GM19351 (cell line): ENCODE measurements around the gene RNF125.

Experiments
- ATAC-seq: cut with Tn5 transposase; IDR thresholded peaks from one replicate; pipeline ENCODE4 v1.9.1; 2021; ENCODE audit warnings: mild to moderate bottlenecking, moderate library complexity; ENCODE audit not compliant: unreplicated experiment

Gene RNF125

DNA sequence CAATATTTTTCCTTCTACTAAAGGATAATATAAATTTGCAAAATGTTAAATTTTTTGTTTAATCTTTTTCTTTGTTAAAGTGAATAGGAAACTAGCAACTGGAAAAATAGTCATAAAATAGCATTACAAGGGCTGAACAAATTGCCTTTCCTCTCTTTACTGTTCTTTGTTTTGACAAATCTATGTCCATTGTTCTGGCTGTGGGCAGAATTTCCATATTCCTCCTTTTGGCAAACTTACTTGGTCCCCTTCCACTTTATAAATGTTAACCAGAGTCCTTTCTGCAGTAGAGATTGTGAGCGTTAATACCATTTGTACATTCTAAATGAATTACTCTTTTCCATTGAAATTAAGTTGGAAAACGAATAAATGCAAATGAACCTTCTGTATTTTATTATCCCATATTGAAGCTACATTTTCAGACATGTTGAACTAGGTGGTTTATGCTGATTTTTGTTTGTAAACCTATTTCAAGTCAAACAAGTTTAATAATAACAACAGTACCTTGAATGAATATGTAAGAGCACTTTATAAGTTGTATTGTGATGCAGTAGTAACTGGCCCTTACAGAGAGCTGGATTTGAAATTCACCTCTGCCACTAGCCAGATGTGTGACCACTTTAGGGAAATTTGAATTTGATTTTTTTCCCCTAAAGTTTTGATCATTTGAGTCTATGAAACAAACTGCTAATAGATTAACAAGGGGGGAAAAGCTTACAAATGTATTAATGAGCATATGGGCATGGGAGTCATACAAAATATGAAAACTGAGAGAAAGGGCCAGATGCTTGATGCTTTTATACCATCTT, 3.3 kb downstream of the RNF125 start:
- no peak for ATAC-seq

DNA sequence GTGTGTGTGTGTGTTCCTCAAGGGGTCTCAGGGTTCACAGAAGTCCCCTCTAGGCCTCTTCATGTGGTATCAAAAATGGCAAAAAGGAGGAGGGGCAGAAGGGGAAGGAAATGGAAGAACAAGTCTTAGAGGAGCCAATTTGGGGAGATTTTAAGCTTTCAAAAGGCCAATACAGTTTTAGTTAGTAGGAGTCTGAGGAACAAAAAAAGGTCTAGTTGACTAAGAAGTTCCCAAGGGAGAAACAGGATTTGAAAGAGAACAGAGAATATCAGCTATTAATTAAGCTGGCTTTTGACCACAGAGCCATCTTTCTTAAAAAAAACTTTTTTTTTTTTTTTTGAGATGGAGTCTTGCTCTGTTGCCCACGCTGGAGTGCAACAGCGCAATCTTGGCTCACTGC, 7.1 kb downstream of the RNF125 start:
- ATAC-seq = no peak

DNA sequence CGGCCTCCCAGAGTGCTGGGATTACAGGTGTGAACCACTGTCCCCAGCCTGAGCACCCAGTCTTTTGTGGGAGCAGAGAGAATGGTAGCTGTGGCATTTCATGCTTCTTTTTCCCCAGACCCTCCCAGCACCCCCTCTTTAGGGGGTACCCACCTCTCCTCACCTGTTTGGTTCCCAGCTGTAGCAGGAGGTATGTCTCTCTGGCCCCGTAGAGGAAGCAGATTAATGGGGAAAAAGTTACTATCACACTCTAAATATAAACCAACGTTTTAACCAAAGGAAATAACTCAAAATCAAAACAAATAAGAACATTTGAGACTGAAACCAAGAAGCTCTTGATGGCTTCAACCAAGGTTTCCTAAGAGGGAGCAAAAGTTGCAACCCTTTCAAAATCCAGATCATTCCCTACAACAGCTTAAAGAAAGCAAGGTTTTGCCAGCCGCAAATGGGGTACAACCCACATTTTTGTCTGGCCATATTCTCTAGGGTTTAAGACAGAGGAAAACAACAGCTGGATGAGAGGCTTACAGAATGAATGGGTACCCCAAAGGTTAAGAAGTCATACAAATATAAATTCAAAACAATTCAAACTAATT, 8.0 kb downstream of the RNF125 start:
- no peak for ATAC-seq

DNA sequence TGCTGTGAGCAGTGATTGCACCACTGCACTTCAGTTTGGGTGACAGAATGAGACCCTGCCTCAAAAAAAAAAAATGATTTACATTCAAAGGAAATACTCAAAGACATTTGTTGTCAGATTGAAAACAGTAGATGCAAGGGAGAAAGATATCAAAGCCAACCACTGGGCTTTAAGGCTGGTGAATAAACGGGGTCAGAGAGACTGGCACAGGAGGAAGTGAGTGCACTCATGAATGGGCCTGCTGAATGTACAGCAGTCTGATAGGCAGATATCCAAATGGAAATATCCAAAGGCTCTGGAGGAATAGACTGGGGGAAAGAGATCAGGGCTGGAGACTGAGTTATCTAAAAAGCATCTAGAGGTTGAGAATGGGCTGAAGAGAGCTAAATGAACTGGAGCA, 10.9 kb downstream of the RNF125 start:
- ATAC-seq = no peak

DNA sequence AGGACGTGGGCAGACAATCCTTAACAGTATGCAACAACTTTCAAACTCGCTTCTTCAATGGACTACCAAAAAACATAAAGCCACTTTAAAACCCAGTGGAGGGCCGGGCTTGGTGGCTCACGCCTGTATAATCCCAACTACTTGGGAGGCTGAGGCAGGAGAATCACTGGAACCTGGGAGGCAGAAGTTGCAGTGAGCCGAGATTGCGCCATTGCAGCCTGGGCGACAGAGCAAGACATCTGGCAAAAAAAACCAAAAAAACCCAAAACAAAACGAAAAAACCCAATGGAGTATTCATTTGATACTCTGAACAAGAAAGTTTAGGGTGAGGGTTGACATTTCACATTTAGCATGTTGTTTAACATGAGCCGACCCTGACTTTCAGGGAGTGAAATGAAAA, 14.0 kb downstream of the RNF125 start:
- ATAC-seq = no peak

DNA sequence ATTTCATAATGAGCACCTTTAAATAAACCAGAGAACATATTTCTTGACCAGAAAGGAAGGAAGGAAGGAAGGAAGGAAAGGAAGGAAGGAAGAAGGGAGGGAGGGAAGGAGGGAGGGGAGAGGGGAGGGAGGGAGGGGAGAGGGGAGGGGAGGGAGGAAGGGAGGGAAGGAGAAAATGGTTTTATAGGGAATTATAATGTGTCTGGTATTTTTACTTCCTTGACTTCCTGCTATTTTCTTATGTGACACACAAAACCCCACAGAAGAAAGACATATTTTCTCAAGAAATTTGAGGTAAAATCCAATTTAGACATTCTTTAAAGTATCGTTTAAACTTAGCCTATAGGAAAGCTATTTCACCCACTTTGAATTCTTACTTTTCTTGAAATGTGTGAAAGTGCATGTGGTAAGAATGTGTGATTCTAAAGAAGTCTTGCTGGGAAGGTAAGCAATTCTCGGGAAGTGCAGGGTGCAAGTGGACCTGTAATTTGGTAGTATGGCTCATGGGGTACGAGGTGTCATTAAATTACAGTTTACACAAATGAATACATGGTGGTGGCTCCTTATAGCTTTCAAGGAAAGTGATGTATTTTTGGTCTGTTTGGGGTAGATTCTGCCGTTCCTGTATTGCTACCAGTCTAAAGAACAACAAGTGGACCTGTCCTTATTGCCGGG, 18.0 kb downstream of the RNF125 start:
- ATAC-seq = no peak

DNA sequence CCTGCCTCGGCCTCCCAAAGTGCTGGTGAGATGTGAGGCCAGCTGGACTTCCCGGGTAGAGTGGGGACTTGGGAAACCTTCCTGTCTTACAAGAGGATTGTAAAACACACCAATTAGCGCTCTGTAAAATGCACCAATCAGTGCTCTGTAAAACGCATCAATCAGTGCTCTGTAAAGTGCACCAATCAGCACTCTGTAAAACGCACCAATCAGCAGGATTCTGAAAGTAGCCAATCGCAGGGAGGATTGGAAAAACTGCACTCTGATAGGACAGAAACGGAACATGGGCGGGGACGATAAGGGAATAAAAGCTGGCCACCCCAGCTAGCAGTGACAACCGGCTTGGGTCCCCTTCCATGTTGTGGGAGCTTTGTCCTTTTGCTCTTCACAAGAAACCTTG, 19.0 kb downstream of the RNF125 start:
- ATAC-seq = no peak

DNA sequence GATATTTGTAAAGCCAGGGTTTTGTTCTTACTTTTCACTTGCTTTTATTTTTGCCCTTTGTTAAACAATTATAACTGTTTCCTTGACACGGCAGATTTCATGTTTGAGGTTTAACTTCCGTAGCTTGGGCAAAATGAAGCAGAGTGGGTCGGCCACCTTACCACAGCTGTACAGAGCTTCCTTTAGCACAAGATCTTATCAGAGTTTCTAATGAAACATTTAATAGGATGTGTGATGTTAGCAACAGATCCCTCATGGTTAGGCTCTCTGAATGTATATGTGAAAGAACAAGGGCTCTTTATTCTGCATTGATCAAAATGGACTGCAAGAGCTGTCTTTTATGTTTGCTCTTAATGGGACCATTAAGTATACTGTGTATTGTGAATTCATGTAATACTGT, 22.3 kb downstream of the RNF125 start:
- ATAC-seq = peak; percentile 67

DNA sequence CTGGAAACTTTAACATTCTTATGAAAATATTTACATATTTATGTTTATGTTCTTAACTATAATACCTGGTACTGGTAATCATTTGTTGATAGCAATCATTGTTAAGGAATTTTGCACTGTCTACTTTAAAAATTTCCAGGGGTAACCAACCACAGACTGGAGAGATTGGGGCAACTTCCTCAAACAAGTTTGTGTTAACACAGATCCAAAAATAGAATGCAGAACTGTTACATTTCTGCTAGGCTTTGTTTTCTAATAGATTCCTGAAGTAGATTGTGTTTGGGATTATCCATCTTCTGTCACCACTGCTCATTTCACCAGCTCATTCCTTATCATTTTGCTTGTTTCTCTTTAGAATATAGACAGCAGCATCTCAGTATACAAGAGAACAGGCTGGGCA, 23.7 kb downstream of the RNF125 start:
- ATAC-seq = no peak

DNA sequence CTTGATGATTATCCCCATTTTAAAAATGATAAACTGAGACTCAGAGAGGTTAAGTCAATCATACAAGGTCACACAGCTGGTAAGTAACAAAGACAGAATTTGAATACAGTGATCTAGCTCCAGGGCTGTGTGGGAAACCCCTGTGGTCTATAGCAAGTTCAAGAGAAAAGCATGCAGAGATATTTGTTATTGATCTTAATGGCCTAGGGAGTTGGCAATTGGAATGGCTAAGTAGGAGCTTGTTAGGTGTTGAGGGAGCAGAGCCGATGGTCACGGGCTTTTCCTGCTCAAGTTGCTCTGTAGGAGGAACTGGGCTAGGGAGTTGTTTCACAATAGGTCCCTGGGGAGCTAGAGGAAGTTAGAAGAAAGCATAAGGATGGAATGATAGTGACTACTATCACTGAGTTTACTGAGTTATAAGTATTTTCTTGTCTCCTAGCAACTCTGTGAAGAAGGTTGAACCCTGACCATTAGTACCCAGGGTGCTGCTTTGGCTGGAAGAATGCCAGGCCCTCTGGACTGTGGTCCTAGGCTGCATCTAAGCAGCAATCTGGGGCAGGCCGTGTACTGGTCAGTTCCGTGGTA, 30.0 kb downstream of the RNF125 start:
- peak; percentile 67 for ATAC-seq

DNA sequence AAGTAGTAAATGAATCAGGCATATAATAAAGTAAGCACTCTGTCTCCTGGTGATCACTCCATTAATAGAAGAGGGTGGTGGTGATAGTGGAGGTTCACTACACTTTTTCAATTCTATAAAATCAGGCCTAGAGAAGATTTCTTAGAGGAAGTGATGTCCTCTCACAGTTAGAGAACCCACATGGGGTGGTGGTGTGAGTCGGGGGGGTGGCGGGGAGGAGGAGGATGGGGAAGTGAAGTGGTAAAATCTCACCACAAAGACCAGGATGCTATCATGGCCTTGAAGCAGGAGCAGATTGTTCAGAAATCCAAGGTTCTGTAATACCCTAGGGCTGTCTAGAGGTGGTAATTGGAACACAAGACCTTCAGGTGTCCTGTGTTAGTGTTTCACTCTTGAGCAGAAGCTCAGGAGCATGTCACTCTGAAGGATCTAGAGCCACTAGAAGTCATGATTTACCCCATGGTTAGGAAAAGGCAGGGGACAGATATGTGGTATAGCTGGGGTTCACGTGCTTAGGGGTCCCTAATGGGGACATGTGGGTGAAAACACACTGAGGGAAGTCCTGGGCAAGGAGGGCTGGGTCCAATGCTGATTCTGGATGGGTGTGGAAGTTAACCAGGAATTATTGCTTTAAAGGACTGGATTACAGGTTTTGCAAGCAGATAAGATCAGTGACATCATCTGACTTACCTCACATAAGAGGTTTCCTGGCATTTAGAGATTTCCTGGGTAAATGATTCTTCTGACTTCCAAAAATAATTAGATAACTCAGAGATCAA, 31.0 kb downstream of the RNF125 start:
- ATAC-seq = no peak

DNA sequence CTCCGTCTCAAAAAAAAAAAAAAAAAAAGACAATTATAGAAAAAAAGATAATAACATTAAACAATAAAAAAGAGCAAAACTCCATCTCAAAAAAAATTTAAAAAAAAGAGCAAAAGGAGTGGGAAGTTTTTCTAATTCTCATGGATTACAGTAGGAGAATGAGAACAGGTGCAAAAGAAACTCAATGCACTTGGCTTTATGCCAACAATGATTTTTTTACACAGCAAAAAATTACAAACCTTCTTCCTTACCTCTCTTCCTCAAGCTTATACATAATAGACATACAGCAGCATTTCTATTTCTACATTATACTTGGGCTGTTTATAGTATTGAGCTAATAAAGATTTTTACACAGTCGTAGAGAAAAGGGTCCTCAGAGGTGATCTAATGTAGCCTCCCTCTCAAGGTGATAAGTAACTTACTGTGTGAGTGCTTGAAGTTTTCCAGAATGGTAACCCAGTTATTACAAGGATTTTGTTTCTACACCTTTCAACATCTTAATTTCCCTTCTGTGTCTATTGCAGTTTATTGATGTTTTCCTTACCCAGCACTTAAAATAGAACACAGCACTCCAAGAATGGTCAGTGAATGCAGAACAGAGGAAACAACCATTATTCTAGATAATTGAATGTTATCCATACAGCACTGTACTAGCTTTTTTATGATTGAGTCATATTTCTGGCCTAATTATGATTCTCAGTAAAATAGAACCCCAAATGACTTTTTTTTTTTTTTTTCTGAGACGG, 38.2 kb downstream of the RNF125 start:
- no peak for ATAC-seq

DNA sequence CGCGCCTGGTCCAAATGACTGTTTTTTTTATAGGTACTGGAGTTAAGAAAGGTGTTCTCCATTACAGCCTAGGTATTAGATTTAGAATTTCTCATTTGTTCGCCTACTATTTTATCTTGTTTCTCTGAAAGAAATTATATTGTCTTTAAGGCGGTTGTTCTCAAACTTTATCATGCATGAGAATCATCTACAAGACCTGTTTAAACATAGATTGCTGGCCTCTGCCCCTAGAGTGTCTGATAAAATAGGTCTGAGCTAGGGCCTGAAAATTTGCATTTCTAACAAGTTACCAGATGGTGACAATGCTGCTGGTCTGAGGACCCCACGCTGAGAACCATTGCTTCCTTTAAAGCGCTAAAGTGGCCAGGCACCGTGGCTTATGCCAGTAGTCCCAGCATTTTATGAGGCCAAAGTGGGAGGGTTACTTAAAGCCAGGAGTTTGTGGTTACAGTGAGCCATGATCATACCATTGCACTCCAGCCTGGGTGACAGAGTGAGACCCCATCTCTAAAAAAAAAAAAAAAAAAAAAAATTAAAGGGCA, 39.1 kb downstream of the RNF125 start:
- ATAC-seq = no peak

DNA sequence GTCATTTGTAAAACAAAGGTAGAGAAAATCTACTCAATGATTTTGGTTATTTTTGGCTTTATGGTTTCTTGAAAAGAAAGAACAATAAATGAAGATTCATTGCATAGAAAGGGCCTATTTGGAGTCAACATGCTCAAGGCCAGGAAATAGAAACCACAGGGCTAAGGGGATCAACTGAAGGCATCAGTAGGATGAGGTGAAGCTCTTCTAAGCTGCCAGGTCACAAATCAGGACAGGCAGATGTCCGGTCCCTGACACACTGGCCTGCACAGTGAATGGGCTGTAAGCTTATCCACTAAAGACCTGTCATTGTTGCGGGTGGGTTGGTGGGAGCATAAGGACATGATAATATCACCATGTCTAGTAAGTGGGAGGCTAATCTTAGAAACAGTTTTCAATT, 41.4 kb downstream of the RNF125 start:
- ATAC-seq = no peak

DNA sequence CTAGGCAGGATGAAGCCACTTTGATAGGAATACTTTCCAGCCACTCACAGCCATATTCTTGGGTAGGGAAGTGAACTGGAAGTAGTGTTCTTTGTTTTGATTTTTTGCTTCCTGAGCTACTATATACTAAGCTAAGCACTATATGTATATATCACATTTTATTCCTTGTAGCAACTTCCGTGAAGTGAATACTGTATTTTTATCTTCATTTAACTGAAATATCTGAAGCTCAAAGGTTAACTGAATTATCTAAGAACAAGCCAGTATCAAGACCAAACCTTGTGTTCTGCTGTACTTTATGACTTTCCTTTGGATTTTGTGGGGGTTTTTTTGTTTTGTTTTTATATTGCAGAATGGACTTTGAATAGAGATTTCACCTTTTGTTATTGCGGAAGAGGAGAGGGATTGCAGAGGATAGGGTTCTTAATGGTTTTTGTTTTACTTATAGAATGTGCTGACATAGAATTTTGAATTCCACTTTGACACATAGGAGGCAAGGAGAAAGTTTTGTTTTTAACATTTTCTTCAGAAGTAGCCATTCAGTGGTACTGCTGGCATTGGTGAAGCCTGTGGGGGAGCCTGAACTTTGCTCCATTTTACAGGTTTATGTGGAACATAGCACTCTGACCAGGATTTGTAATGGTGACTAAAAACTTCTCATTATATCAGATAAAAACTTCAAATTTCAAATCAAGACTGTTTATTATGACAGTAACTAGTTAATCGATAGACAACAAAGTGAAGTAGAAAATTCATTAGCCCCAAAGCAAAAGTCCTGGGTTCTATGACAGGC, 48.9 kb downstream of the RNF125 start:
- no peak for ATAC-seq

DNA sequence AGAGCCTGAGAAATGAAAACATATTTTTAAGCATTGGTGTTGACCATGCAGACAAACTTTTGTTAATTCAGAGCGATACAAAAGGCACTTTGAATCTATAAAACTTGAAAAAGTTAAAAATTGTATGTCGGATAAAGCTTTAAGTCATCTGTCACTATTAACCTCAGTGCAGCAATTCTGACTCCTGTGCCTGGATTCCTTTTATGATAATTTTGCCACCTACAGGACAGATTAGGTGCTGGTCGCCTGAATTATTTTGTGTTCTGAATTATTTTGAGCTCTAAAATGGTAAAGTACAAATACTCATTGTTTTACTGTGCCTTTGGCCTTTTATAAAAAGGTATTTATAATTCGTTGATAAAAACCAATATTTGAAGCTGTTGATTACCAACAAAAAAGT, 53.7 kb downstream of the RNF125 start:
- peak; percentile 96 for ATAC-seq

DNA sequence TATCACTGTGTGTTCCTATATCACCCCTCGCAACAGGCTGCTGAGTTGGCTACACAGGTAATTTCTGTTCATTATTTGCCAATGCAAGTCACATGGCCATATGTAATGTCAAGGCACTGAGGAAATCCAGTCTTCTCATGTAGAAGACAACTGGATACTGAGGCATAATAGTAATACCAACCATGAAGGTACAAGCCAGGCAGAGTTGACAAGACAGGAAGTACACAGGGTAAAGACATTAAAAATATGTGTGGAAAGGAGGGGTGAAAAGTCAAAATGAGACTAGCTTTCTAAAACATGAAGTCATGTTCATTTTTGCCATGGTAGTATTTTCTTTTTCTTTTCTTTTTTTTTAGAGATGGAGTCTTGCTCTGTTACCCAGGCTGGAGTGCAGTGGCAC, 55.6 kb downstream of the RNF125 start:
- no peak for ATAC-seq

DNA sequence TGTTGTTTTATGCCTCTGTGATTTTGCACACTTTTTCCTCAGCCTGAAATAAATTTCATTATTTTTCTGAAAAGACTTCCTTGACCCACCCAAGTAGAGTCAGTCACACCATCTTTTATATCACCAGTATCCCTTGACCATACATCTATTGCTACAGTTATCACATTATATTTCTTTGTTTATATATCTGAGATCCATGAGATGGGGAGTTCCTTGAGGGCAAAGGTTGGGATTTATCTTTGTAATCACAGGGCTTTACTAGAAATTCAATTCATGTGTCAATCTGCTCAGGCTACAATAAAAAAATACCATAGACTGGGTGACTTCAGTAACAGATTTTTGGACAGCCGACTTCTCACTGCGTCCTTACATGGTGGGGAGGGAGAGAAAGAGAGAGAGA, 60.2 kb downstream of the RNF125 start:
- no peak for ATAC-seq

DNA sequence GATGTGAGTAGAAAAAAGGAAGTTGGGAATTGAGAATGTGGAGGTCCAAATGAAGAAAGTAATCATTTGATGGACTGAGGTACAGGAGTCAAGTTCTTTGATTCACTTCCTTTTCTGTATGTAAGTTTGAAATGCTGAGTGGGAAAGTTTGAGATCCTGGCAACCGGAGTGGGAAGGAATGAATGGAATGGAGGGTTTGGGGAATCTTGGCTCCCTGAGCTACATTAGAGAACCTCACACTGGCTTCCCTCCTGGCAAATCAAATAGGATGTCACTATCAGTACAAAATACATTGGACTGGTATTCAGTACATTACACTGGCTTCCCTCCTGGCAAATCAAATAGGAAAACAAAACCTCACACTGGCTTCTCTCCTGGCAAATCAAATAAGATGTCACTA, 63.3 kb downstream of the RNF125 start:
- no peak for ATAC-seq
